GM12875 (cell line): ENCODE measurements around the gene PATJ.
"Not testable (repeated sequence)": the region's sequence is repeated elsewhere in the genome, so short reads cannot be mapped to it uniquely, and the experiment has no call there.

Source experiments
- H3K4me3 ChIP-seq: one replicate; pipeline ENCODE4 v1.5.1; 2011; ENCODE audit warnings: low read depth, low read length, control low read depth
- CTCF ChIP-seq: IDR thresholded peaks from 2 replicates; pipeline ENCODE4 v1.5.1; 2011; ENCODE audit warnings: low read depth, mild to moderate bottlenecking, control low read depth, inconsistent platforms, low read length, moderate library complexity, borderline replicate concordance; ENCODE audit not compliant: insufficient read depth

PATJ gene

GRCh38 chr1:62208970-62209369, 466.7 kb downstream of the PATJ start:
- H3K4me3 ChIP-seq: no peak overlapping the region
- no peak for TF ChIP-seq CTCF

- H3K4me3 ChIP-seq: no peak overlapping the region
- no peak for TF ChIP-seq CTCF
Observed at GRCh38 chr1:62209931-62210595, 467.8 kb downstream of the PATJ start.

GRCh38 chr1:62210960-62211359, 468.7 kb downstream of the PATJ start:
- H3K4me3 ChIP-seq: no peak overlapping the region
- TF ChIP-seq CTCF: no peak

GRCh38 chr1:62212411-62212810, 470.1 kb downstream of the PATJ start:
- no peak overlapping the region for H3K4me3 ChIP-seq
- no peak for TF ChIP-seq CTCF

- no peak overlapping the region for H3K4me3 ChIP-seq
- TF ChIP-seq CTCF: no peak
Observed at GRCh38 chr1:62213075-62213914, 471.0 kb downstream of the PATJ start.

- H3K4me3 ChIP-seq: no peak overlapping the region
- TF ChIP-seq CTCF: no peak
Observed at GRCh38 chr1:62218604-62219003, 476.3 kb downstream of the PATJ start.

- not testable (repeated sequence) for H3K4me3 ChIP-seq
Observed at GRCh38 chr1:62220456-62220855, 478.2 kb downstream of the PATJ start.
